HepG2 (cell line): ENCODE data around the gene FOSB. TPM values are rescaled to one million over a fixed set of nuclear protein-coding genes. Genes with fewer than 3 reads are reported as not detected.
A peak's percentile ranks its signal among the peaks of the same experiment; 100 is the strongest.

Source experiments
- FOXO4 ChIP-seq: sonication (generic); formaldehyde crosslinking; conservative IDR thresholded peaks from 2 replicates; pipeline ENCODE4 v1.8.1; 2023; ENCODE audit warnings: missing genetic modification reagents
- HDAC2 ChIP-seq: sonication (generic); formaldehyde crosslinking; IDR thresholded peaks from 2 replicates; pipeline ENCODE4 v1.4.0; 2020; ENCODE audit warnings: missing genetic modification reagents
- HOXA9 ChIP-seq: sonication (generic); formaldehyde crosslinking; IDR thresholded peaks from 2 replicates; pipeline ENCODE4 v1.8.1; 2022; ENCODE audit warnings: missing genetic modification reagents, mild to moderate bottlenecking, moderate library complexity, borderline replicate concordance
- JUND ChIP-seq: sonication (generic); formaldehyde crosslinking; IDR thresholded peaks from 2 replicates; pipeline ENCODE4 v1.8.0; 2022; ENCODE audit warnings: mild to moderate bottlenecking, missing genetic modification reagents
- PLRG1 ChIP-seq: fragments of 450-650 bp; conservative IDR thresholded peaks from 2 replicates; pipeline ENCODE4 v1.6.1; 2016
- RFX3 ChIP-seq: IDR thresholded peaks from 2 replicates; pipeline ENCODE4 v1.6.1; 2016; ENCODE audit warnings: missing biosample characterization, missing genetic modification reagents
- RNF2 ChIP-seq: fragments of 450-650 bp; conservative IDR thresholded peaks from 2 replicates; pipeline ENCODE4 v1.6.1; 2016; ENCODE audit warnings: low read depth
- SSRP1 ChIP-seq: IDR thresholded peaks from 2 replicates; pipeline ENCODE4 v1.6.1; 2016; ENCODE audit warnings: control low read depth
- ZBTB21 ChIP-seq: sonication (generic); formaldehyde crosslinking; IDR thresholded peaks from 2 replicates; pipeline ENCODE4 v1.4.0; 2020; ENCODE audit warnings: missing genetic modification reagents
- ZBTB42 ChIP-seq: sonication (generic); formaldehyde crosslinking; IDR thresholded peaks from 2 replicates; pipeline ENCODE4 v1.5.0; 2020; ENCODE audit warnings: mild to moderate bottlenecking, missing genetic modification reagents
- ZFP36L1 ChIP-seq: sonication (generic); formaldehyde crosslinking; IDR thresholded peaks from 2 replicates; pipeline ENCODE4 v1.8.0; 2022; ENCODE audit warnings: mild to moderate bottlenecking, missing genetic modification reagents, moderate library complexity
- ZKSCAN5 ChIP-seq: sonication (generic); formaldehyde crosslinking; IDR thresholded peaks from 2 replicates; pipeline ENCODE4 v1.5.1; 2020; ENCODE audit warnings: mild to moderate bottlenecking, missing genetic modification reagents
- ZNF207 ChIP-seq: fragments of 450-650 bp; IDR thresholded peaks from 2 replicates; pipeline ENCODE4 v1.6.1; 2016; ENCODE audit warnings: antibody characterized with exemption, borderline replicate concordance
- ZNF230 ChIP-seq: sonication (generic); formaldehyde crosslinking; IDR thresholded peaks from 2 replicates; pipeline ENCODE4 v1.4.0; 2020; ENCODE audit warnings: mild to moderate bottlenecking, missing genetic modification reagents
- ZNF232 ChIP-seq: sonication (generic); formaldehyde crosslinking; IDR thresholded peaks from 2 replicates; pipeline ENCODE4 v1.4.0; 2020; ENCODE audit warnings: missing genetic modification reagents, borderline replicate concordance
- ZNF24 ChIP-seq: fragments of 450-650 bp; IDR thresholded peaks from 2 replicates; pipeline ENCODE4 v1.6.1; 2017; ENCODE audit warnings: antibody characterized with exemption, mild to moderate bottlenecking
- ZNF446 ChIP-seq: sonication (generic); formaldehyde crosslinking; IDR thresholded peaks from 2 replicates; pipeline ENCODE4 v1.5.0; 2020; ENCODE audit warnings: mild to moderate bottlenecking, missing genetic modification reagents
- ZNF619 ChIP-seq: sonication (generic); formaldehyde crosslinking; IDR thresholded peaks from 2 replicates; pipeline ENCODE4 v1.4.0; 2020; ENCODE audit warnings: mild to moderate bottlenecking, missing genetic modification reagents
- ZNF691 ChIP-seq: sonication (generic); formaldehyde crosslinking; IDR thresholded peaks from 2 replicates; pipeline ENCODE4 v1.4.0; 2020; ENCODE audit warnings: missing genetic modification reagents, low read depth, mild to moderate bottlenecking, borderline replicate concordance
- ZNF878 ChIP-seq: sonication (generic); formaldehyde crosslinking; IDR thresholded peaks from 2 replicates; pipeline ENCODE4 v1.8.1; 2023; ENCODE audit warnings: mild to moderate bottlenecking, missing genetic modification reagents, moderate library complexity
- polyA plus RNA-seq, 8 experiments: library from polyadenylated mRNA; depleted of rRNA in 3 of 8; stranded (reverse) in 7 of 8; unstranded in 1 of 8; fragments of >200 nt; fragmentation: Illumina TruSeq in 4 of 8; extraction: Trizol in 4 of 8; gene quantifications; 2 replicates each; pipeline versions ENCODE4 v1.2.1 to v1.2.3, GENCODE V29; 2011 to 2016; ENCODE audit warnings: low read depth in 4 of 8, missing spikeins in 1 of 8, mixed read lengths in 1 of 8; ENCODE audit not compliant: insufficient read depth in 1 of 8
- total RNA-seq, 5 experiments: library from RNA; depleted of rRNA; stranded (reverse); fragments of >200 nt; fragmentation: Illumina TruSeq; extraction: Trizol; gene quantifications; 2 replicates each; pipeline ENCODE4 v1.2.3, GENCODE V29; 2016; ENCODE audit warnings: low read depth in 1 of 5
- TF ChIP-seq, protein P1 (sequence below): IDR thresholded peaks from 2 replicates; pipeline ENCODE4 v1.6.1; 2012; ENCODE audit warnings: low read length, improper control_type of control experiment
- TF ChIP-seq, protein P2 (sequence below): sonication (generic); formaldehyde crosslinking; IDR thresholded peaks from 2 replicates; pipeline ENCODE4 v1.5.1; 2020; ENCODE audit warnings: mild to moderate bottlenecking, missing genetic modification reagents, borderline replicate concordance
- TF ChIP-seq, protein P3 (sequence below): sonication (generic); formaldehyde crosslinking; IDR thresholded peaks from 2 replicates; pipeline ENCODE4 v1.9.0; 2022; ENCODE audit warnings: low read depth, missing genetic modification reagents

FOSB gene
- total and polyA plus RNA-seq, 2 of the 13 experiments (the other 11 are each of a cell fraction or from before 2014, with no cell fraction given) = 2.8 to 6.0 TPM

- TF ChIP-seq ZNF691 (CRISPR knock-in tag) = no peak
- TF ChIP-seq PLRG1 = no peak
- no peak for TF ChIP-seq ZNF24
- 0 out of 2 replicates have a peak, but pooled peaks have one; percentile 32 for TF ChIP-seq RNF2
- 0 out of 2 replicates have a peak, but pooled peaks have one; percentile 46 for TF ChIP-seq ZNF878 (CRISPR knock-in tag)
- TF ChIP-seq ZNF230 (CRISPR knock-in tag) = peak; percentile 79; the same call in 1 of the 2 replicates
- TF ChIP-seq SSRP1 (CRISPR knock-in tag) = peak; percentile 40; the same call in 1 of the 2 replicates
- TF ChIP-seq ZBTB21 (CRISPR knock-in tag) = no peak; the same call in 1 of the 2 replicates
- TF ChIP-seq ZNF446 (CRISPR knock-in tag) = no peak
- TF ChIP-seq JUND (CRISPR knock-in tag) = no peak
- no peak for TF ChIP-seq ZNF207
- TF ChIP-seq ZNF619 = no peak
- TF ChIP-seq ZNF232 (CRISPR knock-in tag) = no peak
- TF ChIP-seq ZKSCAN5 (CRISPR knock-in tag) = no peak
- TF ChIP-seq, protein P1, sequence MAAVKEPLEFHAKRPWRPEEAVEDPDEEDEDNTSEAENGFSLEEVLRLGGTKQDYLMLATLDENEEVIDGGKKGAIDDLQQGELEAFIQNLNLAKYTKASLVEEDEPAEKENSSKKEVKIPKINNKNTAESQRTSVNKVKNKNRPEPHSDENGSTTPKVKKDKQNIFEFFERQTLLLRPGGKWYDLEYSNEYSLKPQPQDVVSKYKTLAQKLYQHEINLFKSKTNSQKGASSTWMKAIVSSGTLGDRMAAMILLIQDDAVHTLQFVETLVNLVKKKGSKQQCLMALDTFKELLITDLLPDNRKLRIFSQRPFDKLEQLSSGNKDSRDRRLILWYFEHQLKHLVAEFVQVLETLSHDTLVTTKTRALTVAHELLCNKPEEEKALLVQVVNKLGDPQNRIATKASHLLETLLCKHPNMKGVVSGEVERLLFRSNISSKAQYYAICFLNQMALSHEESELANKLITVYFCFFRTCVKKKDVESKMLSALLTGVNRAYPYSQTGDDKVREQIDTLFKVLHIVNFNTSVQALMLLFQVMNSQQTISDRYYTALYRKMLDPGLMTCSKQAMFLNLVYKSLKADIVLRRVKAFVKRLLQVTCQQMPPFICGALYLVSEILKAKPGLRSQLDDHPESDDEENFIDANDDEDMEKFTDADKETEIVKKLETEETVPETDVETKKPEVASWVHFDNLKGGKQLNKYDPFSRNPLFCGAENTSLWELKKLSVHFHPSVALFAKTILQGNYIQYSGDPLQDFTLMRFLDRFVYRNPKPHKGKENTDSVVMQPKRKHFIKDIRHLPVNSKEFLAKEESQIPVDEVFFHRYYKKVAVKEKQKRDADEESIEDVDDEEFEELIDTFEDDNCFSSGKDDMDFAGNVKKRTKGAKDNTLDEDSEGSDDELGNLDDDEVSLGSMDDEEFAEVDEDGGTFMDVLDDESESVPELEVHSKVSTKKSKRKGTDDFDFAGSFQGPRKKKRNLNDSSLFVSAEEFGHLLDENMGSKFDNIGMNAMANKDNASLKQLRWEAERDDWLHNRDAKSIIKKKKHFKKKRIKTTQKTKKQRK = no peak
- TF ChIP-seq FOXO4 (CRISPR knock-in tag) = no peak
- 0 out of 2 replicates have a peak, but pooled peaks have one; percentile 60 for TF ChIP-seq ZFP36L1 (CRISPR knock-in tag)
- TF ChIP-seq, protein P2, sequence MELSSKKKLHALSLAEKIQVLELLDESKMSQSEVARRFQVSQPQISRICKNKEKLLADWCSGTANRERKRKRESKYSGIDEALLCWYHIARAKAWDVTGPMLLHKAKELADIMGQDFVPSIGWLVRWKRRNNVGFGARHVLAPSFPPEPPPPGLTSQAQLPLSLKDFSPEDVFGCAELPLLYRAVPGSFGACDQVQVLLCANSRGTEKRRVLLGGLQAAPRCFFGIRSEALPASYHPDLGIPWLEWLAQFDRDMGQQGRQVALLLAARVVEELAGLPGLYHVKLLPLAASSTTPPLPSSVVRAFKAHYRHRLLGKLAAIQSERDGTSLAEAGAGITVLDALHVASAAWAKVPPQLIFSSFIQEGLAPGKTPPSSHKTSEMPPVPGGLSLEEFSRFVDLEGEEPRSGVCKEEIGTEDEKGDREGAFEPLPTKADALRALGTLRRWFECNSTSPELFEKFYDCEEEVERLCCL = peak; percentile 91; the same call in 1 of the 2 replicates
- TF ChIP-seq, protein P3, sequence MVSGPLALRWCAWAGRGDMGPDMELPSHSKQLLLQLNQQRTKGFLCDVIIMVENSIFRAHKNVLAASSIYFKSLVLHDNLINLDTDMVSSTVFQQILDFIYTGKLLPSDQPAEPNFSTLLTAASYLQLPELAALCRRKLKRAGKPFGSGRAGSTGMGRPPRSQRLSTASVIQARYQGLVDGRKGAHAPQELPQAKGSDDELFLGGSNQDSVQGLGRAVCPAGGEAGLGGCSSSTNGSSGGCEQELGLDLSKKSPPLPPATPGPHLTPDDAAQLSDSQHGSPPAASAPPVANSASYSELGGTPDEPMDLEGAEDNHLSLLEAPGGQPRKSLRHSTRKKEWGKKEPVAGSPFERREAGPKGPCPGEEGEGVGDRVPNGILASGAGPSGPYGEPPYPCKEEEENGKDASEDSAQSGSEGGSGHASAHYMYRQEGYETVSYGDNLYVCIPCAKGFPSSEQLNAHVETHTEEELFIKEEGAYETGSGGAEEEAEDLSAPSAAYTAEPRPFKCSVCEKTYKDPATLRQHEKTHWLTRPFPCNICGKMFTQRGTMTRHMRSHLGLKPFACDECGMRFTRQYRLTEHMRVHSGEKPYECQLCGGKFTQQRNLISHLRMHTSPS (CRISPR knock-in tag) = no peak
- TF ChIP-seq ZBTB42 (CRISPR knock-in tag) = peak; percentile 44; the same call in 1 of the 2 replicates
- no peak for TF ChIP-seq HOXA9 (CRISPR knock-in tag)
- TF ChIP-seq RFX3 (CRISPR knock-in tag) = no peak
- TF ChIP-seq HDAC2 (CRISPR knock-in tag) = peak; percentile 73
These were observed 44.1 kb upstream of the FOSB start, which contains the start of gene ERCC1 (continued) for GRCh38 chr19:45423589-45424190.
